ENCODE results near the gene PTPN3. TPM values are rescaled to one million over a fixed set of nuclear protein-coding genes. Genes with fewer than 3 reads are reported as not detected.

Gene PTPN3
- polyA plus RNA-seq, 4 donors, result 15.3 to 43.5 (median 34.0) TPM

GRCh38 chr9:109452761-109453160 is 45.3 kb downstream of the PTPN3 start:
- no peaks in the 10 kb centered on the region for H3K4me1 ChIP-seq (ENCODE audit: control insufficient read depth in 3 of 3, insufficient read depth in 2 of 3, low read depth in 1 of 3, low read length in 2 of 3)
- DNase-seq (no peak), FAIRE-seq (no peak)
- H3K4me3 ChIP-seq (ENCODE audit: low read depth in 1 of 3, low read length in 3 of 3), result no peak overlapping the region
- no peaks in the 10 kb centered on the region for H3K9me3 ChIP-seq (ENCODE audit: control insufficient read depth in 2 of 2, insufficient read depth in 1 of 2, low read depth in 1 of 2, low read length in 1 of 2)
- H3K27ac ChIP-seq (ENCODE audit: low read depth in 1 of 3, low read length in 2 of 3), result no peak overlapping the region
- peaks cover 0 to 55% (median 5%) of the 10 kb centered on the region in 3 donors for H3K36me3 ChIP-seq (ENCODE audit: control insufficient read depth in 3 of 3, insufficient read depth in 2 of 3, low read depth in 1 of 3, low read length in 3 of 3)
- H3K27me3 ChIP-seq (ENCODE audit: control insufficient read depth in 3 of 3, insufficient read depth in 3 of 3, low read length in 3 of 3), result no peaks in the 10 kb centered on the region
- WGBS, 3 donors, result 93 to 96% (median 94%) methylated on average over 3 of the region's 3 CpGs

- FAIRE-seq, result no peak
These were observed 46.6 kb downstream of the PTPN3 start for GRCh38 chr9:109451311-109452025.

GRCh38 chr9:109450346-109450745 is 47.8 kb downstream of the PTPN3 start:
- H3K4me3 ChIP-seq (ENCODE audit: low read depth in 1 of 3, low read length in 3 of 3), result no peak overlapping the region
- H3K27me3 ChIP-seq (ENCODE audit: control insufficient read depth in 3 of 3, insufficient read depth in 3 of 3, low read length in 3 of 3), result no peaks in the 10 kb centered on the region
- peaks cover 0 to 54% (median 4%) of the 10 kb centered on the region in 3 donors for H3K36me3 ChIP-seq (ENCODE audit: control insufficient read depth in 3 of 3, insufficient read depth in 2 of 3, low read depth in 1 of 3, low read length in 3 of 3)
- no peak for DNase-seq
- no peak overlapping the region for H3K27ac ChIP-seq (ENCODE audit: low read depth in 1 of 3, low read length in 2 of 3)
- H3K9me3 ChIP-seq (ENCODE audit: control insufficient read depth in 2 of 2, insufficient read depth in 1 of 2, low read depth in 1 of 2, low read length in 1 of 2), result no peaks in the 10 kb centered on the region
- no peak for FAIRE-seq
- H3K4me1 ChIP-seq (ENCODE audit: control insufficient read depth in 3 of 3, insufficient read depth in 2 of 3, low read depth in 1 of 3, low read length in 2 of 3), result no peaks in the 10 kb centered on the region
- 48 to 76% (median 66%) methylated on average over 3 of the region's 3 CpGs for WGBS, 3 donors

More at GRCh38 chr9:109451311-109452025, 46.6 kb downstream of the PTPN3 start:
- no peaks in the 10 kb centered on the region for H3K9me3 ChIP-seq (ENCODE audit: control insufficient read depth in 2 of 2, insufficient read depth in 1 of 2, low read depth in 1 of 2, low read length in 1 of 2)
- no peaks in the 10 kb centered on the region for H3K4me1 ChIP-seq (ENCODE audit: control insufficient read depth in 3 of 3, insufficient read depth in 2 of 3, low read depth in 1 of 3, low read length in 2 of 3)
- H3K27ac ChIP-seq (ENCODE audit: low read depth in 1 of 3, low read length in 2 of 3), result no peak overlapping the region
- H3K27me3 ChIP-seq (ENCODE audit: control insufficient read depth in 3 of 3, insufficient read depth in 3 of 3, low read length in 3 of 3), result no peaks in the 10 kb centered on the region
- no peak for DNase-seq
- 77 to 81% (median 78%) methylated on average over 9 of the region's 9 CpGs for whole genome bisulfite sequencing, 3 donors
- H3K4me3 ChIP-seq (ENCODE audit: low read depth in 1 of 3, low read length in 3 of 3), result no peak overlapping the region
- peaks cover 0 to 59% (median 6%) of the 10 kb centered on the region in 3 donors for H3K36me3 ChIP-seq (ENCODE audit: control insufficient read depth in 3 of 3, insufficient read depth in 2 of 3, low read depth in 1 of 3, low read length in 3 of 3)

- no peaks in the 10 kb centered on the region for H3K9me3 ChIP-seq (ENCODE audit: control insufficient read depth in 2 of 2, insufficient read depth in 1 of 2, low read depth in 1 of 2, low read length in 1 of 2)
- no peak for DNase-seq
- H3K4me1 ChIP-seq (ENCODE audit: control insufficient read depth in 3 of 3, insufficient read depth in 2 of 3, low read depth in 1 of 3, low read length in 2 of 3), result no peaks in the 10 kb centered on the region
- no peak overlapping the region for H3K4me3 ChIP-seq (ENCODE audit: low read depth in 1 of 3, low read length in 3 of 3)
- peaks cover 0 to 53% (median 7%) of the 10 kb centered on the region in 3 donors for H3K36me3 ChIP-seq (ENCODE audit: control insufficient read depth in 3 of 3, insufficient read depth in 2 of 3, low read depth in 1 of 3, low read length in 3 of 3)
- WGBS, 3 donors, result 88 to 93% (median 89%) methylated on average over 12 of the region's 12 CpGs
- no peak for FAIRE-seq
- H3K27ac ChIP-seq (ENCODE audit: low read depth in 1 of 3, low read length in 2 of 3), result no peak overlapping the region
- H3K27me3 ChIP-seq (ENCODE audit: control insufficient read depth in 3 of 3, insufficient read depth in 3 of 3, low read length in 3 of 3), result no peaks in the 10 kb centered on the region
These were observed 48.9 kb downstream of the PTPN3 start for GRCh38 chr9:109449036-109449798.

- no peaks in the 10 kb centered on the region for H3K4me1 ChIP-seq (ENCODE audit: control insufficient read depth in 3 of 3, insufficient read depth in 2 of 3, low read depth in 1 of 3, low read length in 2 of 3)
- FAIRE-seq (no peak), DNase-seq (no peak)
- 90 to 97% (median 91%) methylated on average over 3 of the region's 3 CpGs for WGBS, 3 donors
- H3K36me3 ChIP-seq (ENCODE audit: control insufficient read depth in 3 of 3, insufficient read depth in 2 of 3, low read depth in 1 of 3, low read length in 3 of 3), result peaks cover 0 to 56% (median 9%) of the 10 kb centered on the region in 3 donors
- no peaks in the 10 kb centered on the region for H3K9me3 ChIP-seq (ENCODE audit: control insufficient read depth in 2 of 2, insufficient read depth in 1 of 2, low read depth in 1 of 2, low read length in 1 of 2)
- no peak overlapping the region for H3K4me3 ChIP-seq (ENCODE audit: low read depth in 1 of 3, low read length in 3 of 3)
- no peaks in the 10 kb centered on the region for H3K27me3 ChIP-seq (ENCODE audit: control insufficient read depth in 3 of 3, insufficient read depth in 3 of 3, low read length in 3 of 3)
- H3K27ac ChIP-seq (ENCODE audit: low read depth in 1 of 3, low read length in 2 of 3), result no peak overlapping the region
These were observed 49.9 kb downstream of the PTPN3 start for GRCh38 chr9:109448223-109448622.

- FAIRE-seq, result no peak
- 74 to 92% (median 75%) methylated on average over 6 of the region's 6 CpGs for WGBS, 3 donors
These were observed 50.6 kb downstream of the PTPN3 start for GRCh38 chr9:109447329-109448076.

GRCh38 chr9:109444771-109445320 is 53.3 kb downstream of the PTPN3 start:
- FAIRE-seq, result no peak
- DNase-seq, result no peak
- 86 to 90% (median 88%) methylated on average over 3 of the region's 3 CpGs for WGBS, 3 donors
- Histone ChIP-seq H3K27me3 (ENCODE audit: control insufficient read depth in 3 of 3, insufficient read depth in 3 of 3, low read length in 3 of 3) (no peaks in the 10 kb centered on the region), H3K9me3 (ENCODE audit: control insufficient read depth in 2 of 2, insufficient read depth in 1 of 2, low read depth in 1 of 2, low read length in 1 of 2) (no peaks in the 10 kb centered on the region), H3K4me3 (ENCODE audit: low read depth in 1 of 3, low read length in 3 of 3) (no peak overlapping the region), H3K36me3 (ENCODE audit: control insufficient read depth in 3 of 3, insufficient read depth in 2 of 3, low read depth in 1 of 3, low read length in 3 of 3) (peaks cover 0 to 54% (median 9%) of the 10 kb centered on the region in 3 donors), H3K27ac (ENCODE audit: low read depth in 1 of 3, low read length in 2 of 3) (no peak overlapping the region), H3K4me1 (ENCODE audit: control insufficient read depth in 3 of 3, insufficient read depth in 2 of 3, low read depth in 1 of 3, low read length in 2 of 3) (peaks cover 0 to 10% (median 0%) of the 10 kb centered on the region in 3 donors)

More at GRCh38 chr9:109447329-109448076, 50.6 kb downstream of the PTPN3 start:
- Histone ChIP-seq H3K9me3 (ENCODE audit: control insufficient read depth in 2 of 2, insufficient read depth in 1 of 2, low read depth in 1 of 2, low read length in 1 of 2) (no peaks in the 10 kb centered on the region), H3K4me1 (ENCODE audit: control insufficient read depth in 3 of 3, insufficient read depth in 2 of 3, low read depth in 1 of 3, low read length in 2 of 3) (no peaks in the 10 kb centered on the region), H3K36me3 (ENCODE audit: control insufficient read depth in 3 of 3, insufficient read depth in 2 of 3, low read depth in 1 of 3, low read length in 3 of 3) (peaks cover 0 to 54% (median 9%) of the 10 kb centered on the region in 3 donors), H3K27ac (ENCODE audit: low read depth in 1 of 3, low read length in 2 of 3) (no peak overlapping the region), H3K4me3 (ENCODE audit: low read depth in 1 of 3, low read length in 3 of 3) (no peak overlapping the region), H3K27me3 (ENCODE audit: control insufficient read depth in 3 of 3, insufficient read depth in 3 of 3, low read length in 3 of 3) (no peaks in the 10 kb centered on the region)
- no peak for DNase-seq

GRCh38 chr9:109442716-109443115 is 55.4 kb downstream of the PTPN3 start:
- WGBS, 3 donors, result 70 to 75% (median 72%) methylated on average over 2 of the region's 2 CpGs
- Histone ChIP-seq H3K27me3 (ENCODE audit: control insufficient read depth in 3 of 3, insufficient read depth in 3 of 3, low read length in 3 of 3) (no peaks in the 10 kb centered on the region), H3K9me3 (ENCODE audit: control insufficient read depth in 2 of 2, insufficient read depth in 1 of 2, low read depth in 1 of 2, low read length in 1 of 2) (no peaks in the 10 kb centered on the region), H3K36me3 (ENCODE audit: control insufficient read depth in 3 of 3, insufficient read depth in 2 of 3, low read depth in 1 of 3, low read length in 3 of 3) (peaks cover 0 to 50% (median 11%) of the 10 kb centered on the region in 3 donors), H3K4me3 (ENCODE audit: low read depth in 1 of 3, low read length in 3 of 3) (no peak overlapping the region), H3K4me1 (ENCODE audit: control insufficient read depth in 3 of 3, insufficient read depth in 2 of 3, low read depth in 1 of 3, low read length in 2 of 3) (peaks cover 0 to 10% (median 0%) of the 10 kb centered on the region in 3 donors), H3K27ac (ENCODE audit: low read depth in 1 of 3, low read length in 2 of 3) (no peak overlapping the region)
- peak in 1 of 2 donors; percentile 10 for DNase-seq
- FAIRE-seq, result no peak

Data from small intestine (tissue), 7 donors.